K562 (cell line): Measurements from ENCODE around the gene SUFU. TPM values are rescaled to one million over a fixed set of nuclear protein-coding genes. Genes with fewer than 3 reads are reported as not detected.

Source experiments
- MAFG ChIP-seq: fragments of 450-650 bp; conservative IDR thresholded peaks from 2 replicates; pipeline ENCODE4 v1.6.1; 2016; ENCODE audit warnings: missing genetic modification characterization, missing compliant biosample characterization
- NFRKB ChIP-seq: fragments of 450-650 bp; IDR thresholded peaks from 2 replicates; pipeline ENCODE4 v1.6.1; 2016; ENCODE audit warnings: low read depth
- SIN3B ChIP-seq: fragments of 450-650 bp; IDR thresholded peaks from 2 replicates; pipeline ENCODE4 v1.6.1; 2017; ENCODE audit warnings: low read depth, mild to moderate bottlenecking, moderate library complexity
- ZKSCAN8 ChIP-seq: fragments of 200-800 bp; sonication (Bioruptor generic); IDR thresholded peaks from 2 replicates; pipeline ENCODE4 v1.6.1; 2016; ENCODE audit warnings: missing genetic modification characterization, missing compliant biosample characterization
- polyA plus RNA-seq, 8 experiments: library from polyadenylated mRNA; depleted of rRNA in 4 of 8; stranded (reverse) in 5 of 8; unstranded in 3 of 8; fragments of >200 nt; fragmentation: Nextera tagmentation in 2 of 8; fragmentation: Illumina TruSeq in 1 of 8; extraction: Ambion mirVana in 2 of 8; extraction: Trizol in 1 of 8; gene quantifications; 2 replicates each; pipeline versions ENCODE4 v1.2.1 to v1.2.3, GENCODE V29; 2011 to 2014; ENCODE audit warnings: inconsistent platforms in 1 of 8, missing spikeins in 1 of 8
- total RNA-seq, 7 experiments: library from RNA; depleted of rRNA in 6 of 7; stranded (reverse); fragments of >200 nt in 6 of 7; fragmentation: Illumina TruSeq in 2 of 7; extraction: Trizol in 2 of 7; gene quantifications; 2 replicates each; pipeline versions ENCODE4 v1.2.1 to v1.2.3, GENCODE V29; 2011 to 2021; ENCODE audit warnings: low replicate concordance in 1 of 7
- TF ChIP-seq, protein P1 (sequence below): fragments of 200-600 bp; sonication (generic); IDR thresholded peaks from one replicate; pipeline ENCODE4 v1.6.1; 2012; ENCODE audit warnings: mild to moderate bottlenecking, low read depth, low read length, inconsistent platforms
- TF ChIP-seq, protein P2 (sequence below): fragments of 200-800 bp; sonication (Bioruptor generic); IDR thresholded peaks from 2 replicates; pipeline ENCODE4 v1.6.1; 2017; ENCODE audit warnings: missing genetic modification characterization, missing compliant biosample characterization

Gene SUFU
- total and polyA plus RNA-seq, 9 of the 15 experiments (the other 6 are each of a cell fraction or from before 2014, with no cell fraction given) = 0.59 to 6.3 (median 0.82) TPM

- TF ChIP-seq, protein P1, sequence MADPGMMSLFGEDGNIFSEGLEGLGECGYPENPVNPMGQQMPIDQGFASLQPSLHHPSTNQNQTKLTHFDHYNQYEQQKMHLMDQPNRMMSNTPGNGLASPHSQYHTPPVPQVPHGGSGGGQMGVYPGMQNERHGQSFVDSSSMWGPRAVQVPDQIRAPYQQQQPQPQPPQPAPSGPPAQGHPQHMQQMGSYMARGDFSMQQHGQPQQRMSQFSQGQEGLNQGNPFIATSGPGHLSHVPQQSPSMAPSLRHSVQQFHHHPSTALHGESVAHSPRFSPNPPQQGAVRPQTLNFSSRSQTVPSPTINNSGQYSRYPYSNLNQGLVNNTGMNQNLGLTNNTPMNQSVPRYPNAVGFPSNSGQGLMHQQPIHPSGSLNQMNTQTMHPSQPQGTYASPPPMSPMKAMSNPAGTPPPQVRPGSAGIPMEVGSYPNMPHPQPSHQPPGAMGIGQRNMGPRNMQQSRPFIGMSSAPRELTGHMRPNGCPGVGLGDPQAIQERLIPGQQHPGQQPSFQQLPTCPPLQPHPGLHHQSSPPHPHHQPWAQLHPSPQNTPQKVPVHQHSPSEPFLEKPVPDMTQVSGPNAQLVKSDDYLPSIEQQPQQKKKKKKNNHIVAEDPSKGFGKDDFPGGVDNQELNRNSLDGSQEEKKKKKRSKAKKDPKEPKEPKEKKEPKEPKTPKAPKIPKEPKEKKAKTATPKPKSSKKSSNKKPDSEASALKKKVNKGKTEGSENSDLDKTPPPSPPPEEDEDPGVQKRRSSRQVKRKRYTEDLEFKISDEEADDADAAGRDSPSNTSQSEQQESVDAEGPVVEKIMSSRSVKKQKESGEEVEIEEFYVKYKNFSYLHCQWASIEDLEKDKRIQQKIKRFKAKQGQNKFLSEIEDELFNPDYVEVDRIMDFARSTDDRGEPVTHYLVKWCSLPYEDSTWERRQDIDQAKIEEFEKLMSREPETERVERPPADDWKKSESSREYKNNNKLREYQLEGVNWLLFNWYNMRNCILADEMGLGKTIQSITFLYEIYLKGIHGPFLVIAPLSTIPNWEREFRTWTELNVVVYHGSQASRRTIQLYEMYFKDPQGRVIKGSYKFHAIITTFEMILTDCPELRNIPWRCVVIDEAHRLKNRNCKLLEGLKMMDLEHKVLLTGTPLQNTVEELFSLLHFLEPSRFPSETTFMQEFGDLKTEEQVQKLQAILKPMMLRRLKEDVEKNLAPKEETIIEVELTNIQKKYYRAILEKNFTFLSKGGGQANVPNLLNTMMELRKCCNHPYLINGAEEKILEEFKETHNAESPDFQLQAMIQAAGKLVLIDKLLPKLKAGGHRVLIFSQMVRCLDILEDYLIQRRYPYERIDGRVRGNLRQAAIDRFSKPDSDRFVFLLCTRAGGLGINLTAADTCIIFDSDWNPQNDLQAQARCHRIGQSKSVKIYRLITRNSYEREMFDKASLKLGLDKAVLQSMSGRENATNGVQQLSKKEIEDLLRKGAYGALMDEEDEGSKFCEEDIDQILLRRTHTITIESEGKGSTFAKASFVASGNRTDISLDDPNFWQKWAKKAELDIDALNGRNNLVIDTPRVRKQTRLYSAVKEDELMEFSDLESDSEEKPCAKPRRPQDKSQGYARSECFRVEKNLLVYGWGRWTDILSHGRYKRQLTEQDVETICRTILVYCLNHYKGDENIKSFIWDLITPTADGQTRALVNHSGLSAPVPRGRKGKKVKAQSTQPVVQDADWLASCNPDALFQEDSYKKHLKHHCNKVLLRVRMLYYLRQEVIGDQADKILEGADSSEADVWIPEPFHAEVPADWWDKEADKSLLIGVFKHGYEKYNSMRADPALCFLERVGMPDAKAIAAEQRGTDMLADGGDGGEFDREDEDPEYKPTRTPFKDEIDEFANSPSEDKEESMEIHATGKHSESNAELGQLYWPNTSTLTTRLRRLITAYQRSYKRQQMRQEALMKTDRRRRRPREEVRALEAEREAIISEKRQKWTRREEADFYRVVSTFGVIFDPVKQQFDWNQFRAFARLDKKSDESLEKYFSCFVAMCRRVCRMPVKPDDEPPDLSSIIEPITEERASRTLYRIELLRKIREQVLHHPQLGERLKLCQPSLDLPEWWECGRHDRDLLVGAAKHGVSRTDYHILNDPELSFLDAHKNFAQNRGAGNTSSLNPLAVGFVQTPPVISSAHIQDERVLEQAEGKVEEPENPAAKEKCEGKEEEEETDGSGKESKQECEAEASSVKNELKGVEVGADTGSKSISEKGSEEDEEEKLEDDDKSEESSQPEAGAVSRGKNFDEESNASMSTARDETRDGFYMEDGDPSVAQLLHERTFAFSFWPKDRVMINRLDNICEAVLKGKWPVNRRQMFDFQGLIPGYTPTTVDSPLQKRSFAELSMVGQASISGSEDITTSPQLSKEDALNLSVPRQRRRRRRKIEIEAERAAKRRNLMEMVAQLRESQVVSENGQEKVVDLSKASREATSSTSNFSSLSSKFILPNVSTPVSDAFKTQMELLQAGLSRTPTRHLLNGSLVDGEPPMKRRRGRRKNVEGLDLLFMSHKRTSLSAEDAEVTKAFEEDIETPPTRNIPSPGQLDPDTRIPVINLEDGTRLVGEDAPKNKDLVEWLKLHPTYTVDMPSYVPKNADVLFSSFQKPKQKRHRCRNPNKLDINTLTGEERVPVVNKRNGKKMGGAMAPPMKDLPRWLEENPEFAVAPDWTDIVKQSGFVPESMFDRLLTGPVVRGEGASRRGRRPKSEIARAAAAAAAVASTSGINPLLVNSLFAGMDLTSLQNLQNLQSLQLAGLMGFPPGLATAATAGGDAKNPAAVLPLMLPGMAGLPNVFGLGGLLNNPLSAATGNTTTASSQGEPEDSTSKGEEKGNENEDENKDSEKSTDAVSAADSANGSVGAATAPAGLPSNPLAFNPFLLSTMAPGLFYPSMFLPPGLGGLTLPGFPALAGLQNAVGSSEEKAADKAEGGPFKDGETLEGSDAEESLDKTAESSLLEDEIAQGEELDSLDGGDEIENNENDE = no peak
- 0 out of 2 replicates have a peak, but pooled peaks have one; percentile 56 for TF ChIP-seq NFRKB
- TF ChIP-seq, protein P2, sequence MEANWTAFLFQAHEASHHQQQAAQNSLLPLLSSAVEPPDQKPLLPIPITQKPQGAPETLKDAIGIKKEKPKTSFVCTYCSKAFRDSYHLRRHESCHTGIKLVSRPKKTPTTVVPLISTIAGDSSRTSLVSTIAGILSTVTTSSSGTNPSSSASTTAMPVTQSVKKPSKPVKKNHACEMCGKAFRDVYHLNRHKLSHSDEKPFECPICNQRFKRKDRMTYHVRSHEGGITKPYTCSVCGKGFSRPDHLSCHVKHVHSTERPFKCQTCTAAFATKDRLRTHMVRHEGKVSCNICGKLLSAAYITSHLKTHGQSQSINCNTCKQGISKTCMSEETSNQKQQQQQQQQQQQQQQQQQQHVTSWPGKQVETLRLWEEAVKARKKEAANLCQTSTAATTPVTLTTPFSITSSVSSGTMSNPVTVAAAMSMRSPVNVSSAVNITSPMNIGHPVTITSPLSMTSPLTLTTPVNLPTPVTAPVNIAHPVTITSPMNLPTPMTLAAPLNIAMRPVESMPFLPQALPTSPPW = peak; percentile 50; the same call in 1 of the 2 replicates
- TF ChIP-seq MAFG (tag) = no peak
- TF ChIP-seq ZKSCAN8 = peak; percentile 71; the same call in 1 of the 2 replicates
- no peak for TF ChIP-seq SIN3B
Measured at GRCh38 chr10:102599565-102600327, 96.0 kb downstream of the SUFU start (continued).
